GM12864 (cell line): ENCODE data around the gene SIGMAR1.
A peak's percentile ranks its signal among the peaks of the same experiment; 100 is the strongest.

Experiments used
- DNase-seq: peaks from one replicate; pipeline ENCODE4 v3.0.0-alpha.2; 2011; ENCODE audit warnings: low read depth
- H3K4me3 ChIP-seq: 2 replicates; pipeline ENCODE4 v1.5.1; 2011; ENCODE audit warnings: mild to moderate bottlenecking, low read depth, low read length, control low read depth
- CTCF ChIP-seq: IDR thresholded peaks from 2 replicates; pipeline ENCODE4 v1.5.1; 2011; ENCODE audit warnings: low read depth, mild to moderate bottlenecking, moderate library complexity, low read length, control low read depth, inconsistent platforms; ENCODE audit errors: missing control alignments

The SIGMAR1 gene

GRCh38 chr9:34633166-34633565, 4.4 kb downstream of the SIGMAR1 start:
- no peak for DNase-seq
- TF ChIP-seq CTCF: no peak
- no peak overlapping the region for H3K4me3 ChIP-seq

- DNase-seq: no peak
- TF ChIP-seq CTCF: no peak
- no peak overlapping the region for H3K4me3 ChIP-seq
Observed at GRCh38 chr9:34630402-34631154, 7.0 kb downstream of the SIGMAR1 start.

- DNase-seq: no peak
- H3K4me3 ChIP-seq: no peak overlapping the region
- no peak for TF ChIP-seq CTCF
Observed at GRCh38 chr9:34629491-34629808, 8.1 kb downstream of the SIGMAR1 start.

- peak within 1 kb of the TSS; percentile 29; the same call in 1 of the 2 replicates for H3K4me3 ChIP-seq
- no peak for TF ChIP-seq CTCF
- no peak for DNase-seq
Observed at GRCh38 chr9:34628656-34629490, 8.7 kb downstream of the SIGMAR1 start, which contains the start of gene ARID3C. TSS of gene ARID3C (minus strand) at chr9:34629066. CDS start at chr9:34628014, 1,052 bp downstream.

- TF ChIP-seq CTCF: no peak
Observed at GRCh38 chr9:34627716-34628655, 9.6 kb downstream of the SIGMAR1 start.

GRCh38 chr9:34625186-34625486, 12.5 kb downstream of the SIGMAR1 start:
- DNase-seq: no peak
- no peak for TF ChIP-seq CTCF
- H3K4me3 ChIP-seq: no peak overlapping the region

More at GRCh38 chr9:34627716-34628655, 9.6 kb downstream of the SIGMAR1 start:
- no peak overlapping the region for H3K4me3 ChIP-seq
- DNase-seq: no peak
